Endothelial cell of umbilical vein (primary cell): Measurements from ENCODE around the gene HGFAC. TPM values are rescaled to one million over a fixed set of nuclear protein-coding genes. Genes with fewer than 3 reads are reported as not detected.

Experiments used
- BruUV-seq: library from RNA; stranded (reverse); fragments of 400-500 nt; replicated peaks from 2 replicates; lab custom pipeline; 2021; lab: Mats Ljungman, UMichigan
- CTCF ChIA-PET: fragments of 300-600, 350-600 bp; sonication (Branson Sonifier 250); formaldehyde crosslinking; loops from one replicate; lab custom pipeline; 2021; ENCODE audit warnings: antibody characterized with exemption, inconsistent platforms; lab: Charles Lee
- POLR2A ChIA-PET: fragments of 300-600, 350-600 bp; sonication (Branson Sonifier 250); formaldehyde crosslinking; loops from one replicate; lab custom pipeline; 2021; ENCODE audit warnings: antibody characterized with exemption, inconsistent platforms; lab: Charles Lee
- DNase-seq: peaks from one replicate; pipeline ENCODE4 v3.0.0-alpha.2; 2011; ENCODE audit warnings: low read depth, low spot score
- FAIRE-seq: peaks from 2 replicates; lab custom pipeline; 2011; peaks lifted over from hg19 to GRCh38; lab: Jason Lieb, UNC
- H2AFZ ChIP-seq: 2 replicates; pipeline ENCODE4 v1.6.0; 2012; ENCODE audit warnings: low read depth, low read length, control low read depth, inconsistent platforms
- H3K27ac ChIP-seq: 2 replicates; pipeline ENCODE4 v1.5.1; 2011; ENCODE audit warnings: low read depth, mild to moderate bottlenecking, control low read depth, low read length, moderate library complexity; ENCODE audit not compliant: insufficient read depth
- H3K27me3 ChIP-seq, 2 experiments: 2 replicates each; pipeline versions ENCODE4 v1.6.0 to v1.6.1; 2011; ENCODE audit warnings: low read length in 2 of 2, mixed read lengths in 1 of 2; ENCODE audit not compliant: control insufficient read depth in 2 of 2, insufficient read depth in 2 of 2
- H3K36me3 ChIP-seq, 2 experiments: 2 replicates in 1 of 2; 3 replicates in 1 of 2; pipeline ENCODE4 v1.5.1; 2011; ENCODE audit warnings: low read length in 2 of 2, mild to moderate bottlenecking in 1 of 2, moderate library complexity in 1 of 2; ENCODE audit not compliant: control insufficient read depth in 2 of 2, insufficient read depth in 2 of 2; ENCODE audit errors: extremely low read depth in 1 of 2
- H3K4me1 ChIP-seq: 3 replicates; pipeline ENCODE4 v1.5.1; 2011; ENCODE audit warnings: mild to moderate bottlenecking, low read length; ENCODE audit not compliant: control insufficient read depth, insufficient read depth; ENCODE audit errors: extremely low read depth
- H3K4me2 ChIP-seq: 2 replicates; pipeline ENCODE4 v1.6.1; 2011; ENCODE audit warnings: low read length, control low read depth, mixed read lengths; ENCODE audit not compliant: insufficient read depth
- H3K4me3 ChIP-seq, 3 experiments: fragments of 200-600 bp in 1 of 3; sonication (generic), shearing (Covaris generic) in 1 of 3; replicated peaks in 1 of 3; 2 replicates each; pipeline ENCODE4 v1.5.1; 2011 to 2016; ENCODE audit warnings: control low read depth in 3 of 3, low read length in 3 of 3, mild to moderate bottlenecking in 2 of 3, inconsistent platforms in 1 of 3, low read depth in 1 of 3, moderate library complexity in 1 of 3; ENCODE audit not compliant: insufficient read depth in 1 of 3
- H3K79me2 ChIP-seq: 2 replicates; pipeline ENCODE4 v1.6.0; 2012; ENCODE audit warnings: low read length, inconsistent platforms; ENCODE audit not compliant: control insufficient read depth, insufficient read depth
- H3K9ac ChIP-seq: replicated peaks from 2 replicates; pipeline ENCODE3; 2011; ENCODE audit warnings: low read length, control low read depth; ENCODE audit not compliant: insufficient read depth; ENCODE audit errors: extremely low read depth
- H3K9me1 ChIP-seq: replicated peaks from 3 replicates; pipeline ENCODE4 v1.6.0; 2011; ENCODE audit warnings: mild to moderate bottlenecking, low read length; ENCODE audit not compliant: control insufficient read depth, insufficient read depth; ENCODE audit errors: extremely low read depth
- H3K9me3 ChIP-seq: replicated peaks from 2 replicates; pipeline ENCODE4 v1.5.1; 2012; ENCODE audit warnings: low read length, inconsistent platforms; ENCODE audit not compliant: control insufficient read depth, insufficient read depth
- H4K20me1 ChIP-seq: replicated peaks from 2 replicates; pipeline ENCODE3; 2011; ENCODE audit warnings: mild to moderate bottlenecking, low read length; ENCODE audit not compliant: control insufficient read depth, insufficient read depth; ENCODE audit errors: extremely low read depth
- EZH2 ChIP-seq: IDR thresholded peaks from 2 replicates; pipeline ENCODE4 v1.6.1; 2012; ENCODE audit warnings: borderline replicate concordance, low read depth, mild to moderate bottlenecking, moderate library complexity, low read length, inconsistent platforms; ENCODE audit not compliant: severe bottlenecking
- FOS ChIP-seq: IDR thresholded peaks from 2 replicates; pipeline ENCODE4 v1.6.1; 2011; ENCODE audit warnings: mild to moderate bottlenecking, low read length, moderate library complexity, borderline replicate concordance; ENCODE audit not compliant: insufficient read depth
- GATA2 ChIP-seq: IDR thresholded peaks from 2 replicates; pipeline ENCODE4 v1.7.0; 2011; ENCODE audit warnings: low read depth, mild to moderate bottlenecking, moderate library complexity, mixed read lengths, low read length; ENCODE audit not compliant: insufficient read length, insufficient read depth
- JUN ChIP-seq: IDR thresholded peaks from 2 replicates; pipeline ENCODE4 v1.6.1; 2011; ENCODE audit warnings: borderline replicate concordance, low read depth; ENCODE audit not compliant: insufficient read length, insufficient read depth
- MAX ChIP-seq: IDR thresholded peaks from 2 replicates; pipeline ENCODE4 v1.6.1; 2011; ENCODE audit not compliant: insufficient read depth, insufficient read length
- MYC ChIP-seq: IDR thresholded peaks from one replicate; pipeline ENCODE4 v1.6.1; 2011; ENCODE audit warnings: mild to moderate bottlenecking, low read depth, low read length
- POLR2A ChIP-seq: IDR thresholded peaks from 2 replicates; pipeline ENCODE4 v1.6.1; 2012; ENCODE audit warnings: low read depth, mild to moderate bottlenecking, control low read depth, low read length
- POLR2AphosphoS5 ChIP-seq: IDR thresholded peaks from 2 replicates; pipeline ENCODE4 v1.6.1; 2012; ENCODE audit warnings: low read depth, mild to moderate bottlenecking, control low read depth, low read length, moderate library complexity; ENCODE audit not compliant: insufficient read depth
- dilution Hi-C: fragments of 300-500 bp; cut with MboI; formaldehyde crosslinking; loops from one replicate; pipeline ENCODE4 v1.15.0; 2019; ENCODE audit warnings: low sequenced_read_pairs; ENCODE audit not compliant: extremely low pct_ligation_motif_present
- intact Hi-C: fragments of 100-400 bp; cut with micrococcal nuclease; formaldehyde crosslinking; loops from one replicate; pipeline ENCODE4 v1.10.0; 2022
- polyA plus RNA-seq, 4 experiments: library from polyadenylated mRNA; depleted of rRNA in 3 of 4; stranded (reverse) in 3 of 4; unstranded in 1 of 4; fragments of >200 nt; gene quantifications; 2 replicates each; pipeline versions ENCODE4 v1.2.1 to v1.2.3, GENCODE V29; 2011 to 2012; ENCODE audit warnings: missing spikeins in 1 of 4
- total RNA-seq: library from RNA; stranded (reverse); gene quantifications from 2 replicates; pipeline ENCODE4 v1.2.3, GENCODE V29; 2021
- TF ChIP-seq, protein P1 (sequence below), 2 donors: IDR thresholded peaks; 1 replicate in 1 of 2; 2 replicates in 1 of 2; pipeline ENCODE4 v1.5.1; 2011; ENCODE audit warnings: low read length in 2 of 2, mild to moderate bottlenecking in 2 of 2, moderate library complexity in 2 of 2, control low read depth in 1 of 2, inconsistent platforms in 1 of 2, low read depth in 1 of 2; ENCODE audit not compliant: insufficient read depth in 1 of 2; ENCODE audit errors: extremely low read depth in 1 of 2

HGFAC gene
- total and polyA plus RNA-seq, 2 donors (not counting 3 experiments of a cell fraction or from before 2014, with no cell fraction given), result 0.36 to 0.49 TPM

GRCh38 chr4:3417448-3417847 is 24.3 kb upstream of the HGFAC start:
- Histone ChIP-seq H3K9me3 (no peaks in the 10 kb centered on the region), H3K9me1 (no peaks in the 10 kb centered on the region), H3K27ac (no peak overlapping the region), H3K27me3 (no peaks in the 10 kb centered on the region), H3K36me3 (peaks cover 0 to 33% of the 10 kb centered on the region in 2 experiments), H3K4me3 (no peak overlapping the region), H3K79me2 (no peaks in the 10 kb centered on the region), H3K4me1 (no peaks in the 10 kb centered on the region), H3K4me2 (no peak overlapping the region), H3K9ac (no peak overlapping the region), H4K20me1 (no peaks in the 10 kb centered on the region), H2AFZ (no peak overlapping the region)
- POLR2A ChIA-PET, result no interaction called here
- no TSS peak for BruUV-seq
- FAIRE-seq, result no peak
- TF ChIP-seq POLR2AphosphoS5 (no peak), JUN (no peak), GATA2 (no peak), MYC (no peak), FOS (no peak), MAX (no peak), POLR2A (no peak), EZH2 (no peak)
- TF ChIP-seq, protein P1, sequence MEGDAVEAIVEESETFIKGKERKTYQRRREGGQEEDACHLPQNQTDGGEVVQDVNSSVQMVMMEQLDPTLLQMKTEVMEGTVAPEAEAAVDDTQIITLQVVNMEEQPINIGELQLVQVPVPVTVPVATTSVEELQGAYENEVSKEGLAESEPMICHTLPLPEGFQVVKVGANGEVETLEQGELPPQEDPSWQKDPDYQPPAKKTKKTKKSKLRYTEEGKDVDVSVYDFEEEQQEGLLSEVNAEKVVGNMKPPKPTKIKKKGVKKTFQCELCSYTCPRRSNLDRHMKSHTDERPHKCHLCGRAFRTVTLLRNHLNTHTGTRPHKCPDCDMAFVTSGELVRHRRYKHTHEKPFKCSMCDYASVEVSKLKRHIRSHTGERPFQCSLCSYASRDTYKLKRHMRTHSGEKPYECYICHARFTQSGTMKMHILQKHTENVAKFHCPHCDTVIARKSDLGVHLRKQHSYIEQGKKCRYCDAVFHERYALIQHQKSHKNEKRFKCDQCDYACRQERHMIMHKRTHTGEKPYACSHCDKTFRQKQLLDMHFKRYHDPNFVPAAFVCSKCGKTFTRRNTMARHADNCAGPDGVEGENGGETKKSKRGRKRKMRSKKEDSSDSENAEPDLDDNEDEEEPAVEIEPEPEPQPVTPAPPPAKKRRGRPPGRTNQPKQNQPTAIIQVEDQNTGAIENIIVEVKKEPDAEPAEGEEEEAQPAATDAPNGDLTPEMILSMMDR (IDR thresholded peaks at IDR 0.05; ENCODE audit: extremely low read depth in 1 of 2, insufficient read depth in 1 of 2, low read depth in 1 of 2, low read length in 2 of 2), result no peak
- DNase-seq, result no peak
- CTCF ChIA-PET, result interaction anchor here (2.7 kb wide), 1 partner anchor 71 kb away, joined by 6 read pairs; no protein-coding TSS in a partner anchor
- intact Hi-C loops, result no loop called here
- dilution Hi-C loops, result no loop called here
